Gastrocnemius medialis (tissue), 4 donors: ENCODE data around the gene TAPBPL.

Experiments used
- POLR2A ChIP-seq, 2 donors: fragments of 450-650 bp; IDR thresholded peaks; one replicate each; pipeline ENCODE4 v1.6.1; 2017; ENCODE audit warnings: antibody characterized with exemption in 2 of 2, mild to moderate bottlenecking in 2 of 2, moderate library complexity in 2 of 2
- TF ChIP-seq, protein P1 (sequence below), 5 experiments: fragments of 450-650 bp in 3 of 5; fragments of 200-600 bp in 2 of 5; sonication (generic) in 2 of 5; IDR thresholded peaks in 4 of 5; conservative IDR thresholded peaks in 1 of 5; 1 replicate in 4 of 5; 2 replicates in 1 of 5; pipeline ENCODE4 v1.5.1; 2016 to 2019; ENCODE audit warnings: antibody characterized with exemption in 5 of 5, mild to moderate bottlenecking in 3 of 5, moderate library complexity in 3 of 5

DNA sequence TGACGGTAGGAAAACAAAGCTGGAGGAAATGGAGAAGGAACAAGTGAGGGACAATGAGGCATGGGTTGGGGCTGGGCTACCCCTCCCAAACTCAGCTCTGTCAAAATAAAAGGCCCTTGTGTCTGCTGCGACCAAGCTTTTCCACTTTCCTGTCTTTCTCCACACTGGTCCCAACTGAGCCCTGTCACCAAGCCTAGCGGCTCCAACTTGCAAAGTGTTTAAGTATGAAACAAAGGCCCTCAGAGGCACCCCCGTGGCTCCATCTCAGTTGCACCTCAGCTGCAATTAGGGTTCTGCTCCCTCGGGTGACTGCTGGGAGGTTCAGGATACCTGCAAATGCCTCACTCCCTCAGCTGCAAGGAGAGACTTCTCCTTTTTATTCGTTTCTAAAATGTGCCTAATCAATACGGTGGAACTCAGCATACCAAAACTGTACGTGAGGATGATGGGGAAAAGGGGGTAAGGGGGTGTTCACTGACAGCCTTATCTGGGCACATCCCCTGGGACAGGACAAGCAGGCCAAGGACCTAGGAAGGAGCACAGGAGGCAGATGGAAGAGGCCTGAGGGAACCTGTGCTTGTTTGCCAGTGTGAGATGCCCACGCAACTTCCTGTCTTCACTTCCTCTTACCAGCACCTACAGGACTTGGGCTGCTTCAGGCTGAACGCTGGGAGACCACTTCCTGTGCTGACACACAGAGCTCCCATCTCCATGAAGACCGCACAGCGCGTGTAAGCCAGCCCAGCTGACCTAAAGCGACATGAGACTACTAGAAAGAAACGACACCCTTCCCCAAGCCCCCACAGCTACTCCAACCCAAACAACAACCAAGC is 9.8 kb downstream of the TAPBPL start:
- TF ChIP-seq, protein P1, sequence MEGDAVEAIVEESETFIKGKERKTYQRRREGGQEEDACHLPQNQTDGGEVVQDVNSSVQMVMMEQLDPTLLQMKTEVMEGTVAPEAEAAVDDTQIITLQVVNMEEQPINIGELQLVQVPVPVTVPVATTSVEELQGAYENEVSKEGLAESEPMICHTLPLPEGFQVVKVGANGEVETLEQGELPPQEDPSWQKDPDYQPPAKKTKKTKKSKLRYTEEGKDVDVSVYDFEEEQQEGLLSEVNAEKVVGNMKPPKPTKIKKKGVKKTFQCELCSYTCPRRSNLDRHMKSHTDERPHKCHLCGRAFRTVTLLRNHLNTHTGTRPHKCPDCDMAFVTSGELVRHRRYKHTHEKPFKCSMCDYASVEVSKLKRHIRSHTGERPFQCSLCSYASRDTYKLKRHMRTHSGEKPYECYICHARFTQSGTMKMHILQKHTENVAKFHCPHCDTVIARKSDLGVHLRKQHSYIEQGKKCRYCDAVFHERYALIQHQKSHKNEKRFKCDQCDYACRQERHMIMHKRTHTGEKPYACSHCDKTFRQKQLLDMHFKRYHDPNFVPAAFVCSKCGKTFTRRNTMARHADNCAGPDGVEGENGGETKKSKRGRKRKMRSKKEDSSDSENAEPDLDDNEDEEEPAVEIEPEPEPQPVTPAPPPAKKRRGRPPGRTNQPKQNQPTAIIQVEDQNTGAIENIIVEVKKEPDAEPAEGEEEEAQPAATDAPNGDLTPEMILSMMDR (IDR thresholded peaks at IDR 0.05 in 4 of 5, conservative IDR thresholded peaks at IDR 0.05 in 1 of 5): no peak
- no peak for TF ChIP-seq POLR2A (IDR thresholded peaks at IDR 0.05)
